H1 (cell line): Measurements from ENCODE around the gene PTPRD. TPM values are rescaled to one million over a fixed set of nuclear protein-coding genes. Genes with fewer than 3 reads are reported as not detected.

Experiments
- CHD2 ChIP-seq: IDR thresholded peaks from 2 replicates; pipeline ENCODE4 v1.6.1; 2012; ENCODE audit warnings: low read length, improper control_type of control experiment
- KDM5A ChIP-seq: fragments of 200-600 bp; IDR thresholded peaks from 2 replicates; pipeline ENCODE4 v1.7.1; 2012; ENCODE audit warnings: mild to moderate bottlenecking, low read length, inconsistent platforms, mixed read lengths
- TBP ChIP-seq: IDR thresholded peaks from 2 replicates; pipeline ENCODE4 v1.6.1; 2011; ENCODE audit warnings: low read depth, low read length, improper control_type of control experiment
- polyA plus RNA-seq, 7 experiments: library from polyadenylated mRNA; depleted of rRNA in 3 of 7; stranded (reverse) in 5 of 7; unstranded in 2 of 7; fragments of >200 nt in 5 of 7; fragments of 200-250 nt in 2 of 7; gene quantifications; 1 replicate in 5 of 7; 2 replicates in 1 of 7; 4 replicates in 1 of 7; pipeline versions ENCODE4 v1.2.1 to v1.2.3, GENCODE V29; 2011 to 2013; ENCODE audit warnings: missing spikeins in 2 of 7, mixed read lengths in 2 of 7
- total RNA-seq: library from RNA; stranded (reverse); fragmentation: NEBNext Ultra II Directional; extraction: Animal tissue kit (Norgen Biotek cat#: 25700); gene quantifications from 2 replicates; pipeline ENCODE4 v1.2.1, GENCODE V29; 2021
- TF ChIP-seq, protein P1 (sequence below): IDR thresholded peaks from 2 replicates; pipeline ENCODE4 v1.6.1; 2011; ENCODE audit warnings: low read length, improper control_type of control experiment

Gene PTPRD
- total and polyA plus RNA-seq, 2 of the 8 experiments (the other 6 are each of a cell fraction or from before 2014, with no cell fraction given), result 17.2 to 77.0 TPM

DNA sequence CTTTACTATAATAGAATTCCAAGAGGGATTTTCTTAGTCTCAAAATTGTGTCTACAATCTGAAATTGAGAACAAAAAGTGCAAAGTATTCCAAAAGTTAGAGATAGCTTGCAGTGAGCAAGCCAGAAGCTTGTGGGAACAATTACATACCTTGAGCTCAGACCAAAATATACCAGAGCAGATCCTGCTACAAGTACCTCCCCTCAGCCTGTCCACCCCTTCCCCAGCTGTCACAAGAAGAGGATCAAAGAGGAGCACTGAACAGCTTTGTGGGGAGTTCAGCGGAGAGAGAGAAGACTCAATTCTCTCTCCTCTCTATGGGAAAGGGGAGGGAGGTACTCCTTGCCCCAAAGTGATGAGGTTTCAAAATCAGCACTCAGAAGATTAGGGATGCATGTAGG, 1944.1 kb downstream of the PTPRD start (continued):
- TF ChIP-seq CHD2 (no peak), KDM5A (no peak), TBP (no peak)
- TF ChIP-seq, protein P1, sequence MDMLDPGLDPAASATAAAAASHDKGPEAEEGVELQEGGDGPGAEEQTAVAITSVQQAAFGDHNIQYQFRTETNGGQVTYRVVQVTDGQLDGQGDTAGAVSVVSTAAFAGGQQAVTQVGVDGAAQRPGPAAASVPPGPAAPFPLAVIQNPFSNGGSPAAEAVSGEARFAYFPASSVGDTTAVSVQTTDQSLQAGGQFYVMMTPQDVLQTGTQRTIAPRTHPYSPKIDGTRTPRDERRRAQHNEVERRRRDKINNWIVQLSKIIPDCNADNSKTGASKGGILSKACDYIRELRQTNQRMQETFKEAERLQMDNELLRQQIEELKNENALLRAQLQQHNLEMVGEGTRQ, result no peak
